Osteoblast (primary cell): ENCODE results near the gene VWA5B2. TPM values are rescaled to one million over a fixed set of nuclear protein-coding genes. Genes with fewer than 3 reads are reported as not detected.
A peak's percentile ranks its signal among the peaks of the same experiment; 100 is the strongest.

ENCODE experiments used
- DNase-seq: peaks from one replicate; pipeline ENCODE4 v3.0.0; 2011; ENCODE audit warnings: low spot score, mixed read lengths; ENCODE audit not compliant: insufficient read length; ENCODE audit errors: missing footprints
- H2AFZ ChIP-seq: 2 replicates; pipeline ENCODE4 v1.6.0; 2011; ENCODE audit warnings: mild to moderate bottlenecking, low read length
- H3K27ac ChIP-seq: 2 replicates; pipeline ENCODE4 v1.5.1; 2011; ENCODE audit warnings: mild to moderate bottlenecking, low read depth, low read length, moderate library complexity
- H3K27me3 ChIP-seq: 2 replicates; pipeline ENCODE4 v1.6.0; 2012; ENCODE audit warnings: mild to moderate bottlenecking, control low read depth, inconsistent platforms, low read length, moderate library complexity; ENCODE audit not compliant: insufficient read depth
- H3K36me3 ChIP-seq: 2 replicates; pipeline ENCODE4 v1.5.1; 2011; ENCODE audit warnings: mild to moderate bottlenecking, low read length, control low read depth, moderate library complexity; ENCODE audit not compliant: insufficient read depth
- H3K4me1 ChIP-seq: 2 replicates; pipeline ENCODE4 v1.5.1; 2011; ENCODE audit warnings: mild to moderate bottlenecking, low read length, control low read depth, moderate library complexity; ENCODE audit not compliant: insufficient read depth
- H3K4me2 ChIP-seq: 2 replicates; pipeline ENCODE4 v1.6.0; 2011; ENCODE audit warnings: mild to moderate bottlenecking, low read length; ENCODE audit not compliant: insufficient read depth
- H3K4me3 ChIP-seq: fragments of 200-600 bp; sonication (generic); 3 replicates; pipeline ENCODE4 v1.5.1; 2012; ENCODE audit warnings: mild to moderate bottlenecking, low read length, inconsistent platforms; ENCODE audit not compliant: insufficient read depth
- H3K79me2 ChIP-seq: 2 replicates; pipeline ENCODE4 v1.6.0; 2012; ENCODE audit warnings: mild to moderate bottlenecking, low read length, control low read depth, inconsistent platforms; ENCODE audit not compliant: insufficient read depth
- H3K9me3 ChIP-seq: 2 replicates; pipeline ENCODE4 v1.5.1; 2011; ENCODE audit warnings: low read depth, low read length, control low read depth
- H4K20me1 ChIP-seq: 2 replicates; pipeline ENCODE4 v1.6.0; 2012; ENCODE audit warnings: mild to moderate bottlenecking, low read length, control low read depth; ENCODE audit not compliant: insufficient read depth
- total RNA-seq: library from RNA; depleted of rRNA; stranded (reverse); fragments of >200 nt; gene quantifications from 2 replicates; pipeline ENCODE4 v1.2.3, GENCODE V29; 2012
- TF ChIP-seq, protein P1 (sequence below): IDR thresholded peaks from 2 replicates; pipeline ENCODE4 v1.5.1; 2011; ENCODE audit warnings: mild to moderate bottlenecking, low read depth, low read length, moderate library complexity; ENCODE audit errors: extremely low read depth

Gene VWA5B2
- total RNA-seq: not detected in 2 replicates

DNA sequence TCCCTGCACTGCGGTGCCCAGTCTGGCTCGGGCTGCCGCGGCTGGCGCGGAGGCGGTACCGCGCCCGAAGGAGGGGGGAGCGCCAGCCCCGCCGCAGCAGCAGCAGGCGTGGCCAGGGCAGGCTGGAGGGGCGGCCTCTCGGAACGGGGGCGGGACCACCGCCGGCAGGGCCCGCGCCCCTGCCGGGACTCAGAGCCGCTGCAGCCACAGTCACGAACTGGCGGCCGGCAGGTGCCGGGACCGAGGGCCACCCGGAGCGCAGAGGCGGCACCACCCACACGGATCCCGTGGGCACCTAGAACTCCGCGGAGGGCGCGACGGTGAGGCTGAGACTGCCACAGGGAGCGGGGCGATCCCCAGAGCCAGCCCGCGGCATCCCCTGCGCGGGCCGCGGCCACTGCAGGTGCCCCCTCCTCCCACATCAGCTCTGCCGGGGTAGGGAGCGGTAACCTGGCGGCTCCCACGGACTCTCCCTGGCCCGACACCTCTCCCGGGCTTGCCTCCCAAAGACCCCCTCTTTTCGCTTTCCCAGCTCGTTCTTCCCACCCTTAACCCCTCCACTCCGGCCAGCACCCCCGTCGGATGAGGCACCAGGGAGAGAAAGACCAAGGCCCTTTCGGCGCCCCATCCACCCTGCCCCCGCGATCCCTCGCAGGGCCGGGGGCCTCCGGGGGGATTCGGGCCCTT lies at the start of gene VWA5B2:
VWA5B2 (plus strand) TSS at position 192 of the 687 bp plus-strand sequence. CDS start 944 bp downstream, outside the sequence.
- no peaks in the 10 kb centered on the region for H4K20me1 ChIP-seq

DNA sequence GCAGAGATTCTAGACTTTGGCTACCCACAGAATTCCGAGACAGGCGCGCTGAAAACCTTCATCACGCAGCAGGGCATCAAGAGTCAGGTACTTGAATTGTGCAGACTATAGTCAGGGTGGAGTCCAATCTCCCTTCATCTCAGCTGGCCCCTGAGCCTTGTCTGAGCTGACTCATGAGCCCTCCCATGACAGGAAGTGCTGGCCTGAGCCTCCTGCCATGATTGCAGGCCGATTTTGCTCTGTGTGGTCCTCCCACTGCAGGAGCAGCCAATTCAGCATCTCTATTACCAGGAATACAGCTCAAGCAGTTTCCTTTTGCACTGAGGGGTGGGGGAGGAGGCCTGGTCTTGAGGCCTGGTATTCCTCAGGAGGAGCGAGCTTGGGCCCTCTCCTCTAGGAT lies 49.2 kb upstream of the VWA5B2 start:
- Histone ChIP-seq H3K79me2 (peaks cover 77% of the 10 kb centered on the region), H4K20me1 (peaks cover 64% of the 10 kb centered on the region), H3K36me3 (peaks cover 83% of the 10 kb centered on the region), H3K9me3 (no peaks in the 10 kb centered on the region), H3K4me3 (no peak overlapping the region), H3K27ac (peak overlapping the region; percentile 25), H3K4me1 (peaks cover 41% of the 10 kb centered on the region), H3K27me3 (no peaks in the 10 kb centered on the region), H3K4me2 (no peak overlapping the region), H2AFZ (no peak overlapping the region)
- TF ChIP-seq, protein P1, sequence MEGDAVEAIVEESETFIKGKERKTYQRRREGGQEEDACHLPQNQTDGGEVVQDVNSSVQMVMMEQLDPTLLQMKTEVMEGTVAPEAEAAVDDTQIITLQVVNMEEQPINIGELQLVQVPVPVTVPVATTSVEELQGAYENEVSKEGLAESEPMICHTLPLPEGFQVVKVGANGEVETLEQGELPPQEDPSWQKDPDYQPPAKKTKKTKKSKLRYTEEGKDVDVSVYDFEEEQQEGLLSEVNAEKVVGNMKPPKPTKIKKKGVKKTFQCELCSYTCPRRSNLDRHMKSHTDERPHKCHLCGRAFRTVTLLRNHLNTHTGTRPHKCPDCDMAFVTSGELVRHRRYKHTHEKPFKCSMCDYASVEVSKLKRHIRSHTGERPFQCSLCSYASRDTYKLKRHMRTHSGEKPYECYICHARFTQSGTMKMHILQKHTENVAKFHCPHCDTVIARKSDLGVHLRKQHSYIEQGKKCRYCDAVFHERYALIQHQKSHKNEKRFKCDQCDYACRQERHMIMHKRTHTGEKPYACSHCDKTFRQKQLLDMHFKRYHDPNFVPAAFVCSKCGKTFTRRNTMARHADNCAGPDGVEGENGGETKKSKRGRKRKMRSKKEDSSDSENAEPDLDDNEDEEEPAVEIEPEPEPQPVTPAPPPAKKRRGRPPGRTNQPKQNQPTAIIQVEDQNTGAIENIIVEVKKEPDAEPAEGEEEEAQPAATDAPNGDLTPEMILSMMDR: no peak
- DNase-seq: peak; percentile 91

More for the DNA sequence above, at the start of gene VWA5B2:
- no peak within 1 kb of the TSS for H2AFZ ChIP-seq
- H3K79me2 ChIP-seq: no peaks in the 10 kb centered on the region
- H3K36me3 ChIP-seq: no peaks in the 10 kb centered on the region
- TF ChIP-seq, protein P1: no peak
- peak within 1 kb of the TSS; percentile 49 for H3K4me3 ChIP-seq
- H3K4me1 ChIP-seq: no peaks in the 10 kb centered on the region
- DNase-seq: peak; percentile 98
- peaks cover 65% of the 10 kb centered on the region for H3K27me3 ChIP-seq
- H3K27ac ChIP-seq: no peak within 1 kb of the TSS
- H3K4me2 ChIP-seq: peak within 1 kb of the TSS; percentile 48
- H3K9me3 ChIP-seq: no peaks in the 10 kb centered on the region

DNA sequence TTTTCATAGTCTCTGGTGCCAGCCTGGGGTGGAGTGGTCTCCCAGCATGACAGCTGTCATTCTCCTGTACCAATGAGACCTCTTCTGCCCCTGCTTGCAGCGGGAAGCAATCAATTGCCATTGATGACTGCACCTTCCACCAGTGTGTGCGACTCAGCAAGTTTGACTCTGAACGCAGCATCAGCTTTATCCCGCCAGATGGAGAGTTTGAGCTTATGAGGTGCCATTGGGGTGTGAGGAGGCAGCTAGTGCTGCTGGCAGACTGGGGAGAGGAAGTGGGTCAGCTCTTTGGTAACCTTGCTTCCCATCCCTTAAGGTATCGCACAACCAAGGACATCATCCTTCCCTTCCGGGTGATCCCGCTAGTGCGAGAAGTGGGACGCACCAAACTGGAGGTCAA lies 47.8 kb upstream of the VWA5B2 start:
- Histone ChIP-seq H3K36me3 (peaks cover 84% of the 10 kb centered on the region), H4K20me1 (peaks cover 56% of the 10 kb centered on the region), H3K4me3 (no peak overlapping the region), H3K27me3 (no peaks in the 10 kb centered on the region), H3K79me2 (peaks cover 71% of the 10 kb centered on the region), H3K27ac (no peak overlapping the region), H3K4me2 (no peak overlapping the region), H3K9me3 (no peaks in the 10 kb centered on the region), H2AFZ (no peak overlapping the region), H3K4me1 (peaks cover 38% of the 10 kb centered on the region)
- TF ChIP-seq, protein P1: no peak
- DNase-seq: no peak

DNA sequence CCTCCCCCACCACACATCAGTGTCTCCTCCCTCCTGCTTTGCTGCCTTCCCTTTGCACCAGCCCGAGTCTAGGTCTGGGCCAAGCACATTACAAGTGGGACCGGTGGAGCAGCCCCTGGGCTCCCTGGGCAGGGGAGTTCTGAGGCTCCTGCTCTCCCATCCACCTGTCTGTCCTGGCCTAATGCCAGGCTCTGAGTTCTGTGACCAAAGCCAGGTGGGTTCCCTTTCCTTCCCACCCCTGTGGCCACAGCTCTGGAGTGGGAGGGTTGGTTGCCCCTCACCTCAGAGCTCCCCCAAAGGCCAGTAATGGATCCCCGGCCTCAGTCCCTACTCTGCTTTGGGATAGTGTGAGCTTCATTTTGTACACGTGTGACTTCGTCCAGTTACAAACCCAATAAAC lies 45.7 kb upstream of the VWA5B2 start:
- no peaks in the 10 kb centered on the region for H3K27me3 ChIP-seq
- no peak overlapping the region for H3K4me3 ChIP-seq
- peaks cover 83% of the 10 kb centered on the region for H3K36me3 ChIP-seq
- H4K20me1 ChIP-seq: peaks cover 56% of the 10 kb centered on the region
- H3K79me2 ChIP-seq: peaks cover 72% of the 10 kb centered on the region
- TF ChIP-seq, protein P1: no peak
- no peak overlapping the region for H3K4me2 ChIP-seq
- no peak for DNase-seq
- no peak overlapping the region for H3K27ac ChIP-seq
- peaks cover 29% of the 10 kb centered on the region for H3K4me1 ChIP-seq
- H3K9me3 ChIP-seq: no peaks in the 10 kb centered on the region
- H2AFZ ChIP-seq: no peak overlapping the region
